Endothelial cell (in vitro differentiated cells): ENCODE results near the gene KCNG2. TPM values are rescaled to one million over a fixed set of nuclear protein-coding genes. Genes with fewer than 3 reads are reported as not detected.

Experiments
- DNase-seq: peaks from one replicate; pipeline ENCODE4 v3.0.0; 2021; ENCODE audit warnings: low spot score
- H3K27ac Mint-ChIP-seq: one replicate; pipeline ENCODE4 v1.8.0; 2021; ENCODE audit warnings: mixed read lengths, inconsistent platforms; ENCODE audit not compliant: unreplicated experiment
- H3K27me3 Mint-ChIP-seq: one replicate; pipeline ENCODE4 v1.8.0; 2021; ENCODE audit warnings: mild to moderate bottlenecking, moderate library complexity, mixed read lengths, inconsistent platforms; ENCODE audit not compliant: unreplicated experiment
- H3K36me3 Mint-ChIP-seq: one replicate; pipeline ENCODE4 v1.8.0; 2021; ENCODE audit warnings: mild to moderate bottlenecking, low read depth, mixed read lengths, inconsistent platforms; ENCODE audit not compliant: unreplicated experiment
- H3K4me1 Mint-ChIP-seq: one replicate; pipeline ENCODE4 v1.8.0; 2021; ENCODE audit warnings: mild to moderate bottlenecking, mixed read lengths, inconsistent platforms; ENCODE audit not compliant: unreplicated experiment
- H3K4me3 Mint-ChIP-seq: one replicate; pipeline ENCODE4 v1.8.0; 2021; ENCODE audit warnings: mild to moderate bottlenecking, mixed read lengths, inconsistent platforms; ENCODE audit not compliant: unreplicated experiment
- H3K9me3 Mint-ChIP-seq: one replicate; pipeline ENCODE4 v1.8.0; 2021; ENCODE audit warnings: mixed read lengths, inconsistent platforms; ENCODE audit not compliant: unreplicated experiment
- total RNA-seq: library from RNA; stranded (reverse); fragmentation: NEBNext Ultra II Directional; extraction: Animal tissue kit (Norgen Biotek cat#: 25700); gene quantifications from one replicate; pipeline ENCODE4 v1.2.1, GENCODE V29; 2021; ENCODE audit not compliant: unreplicated experiment
- TF ChIP-seq, protein P1 (sequence below): fragments of 200-600 bp; sonication (generic); IDR thresholded peaks from one replicate; pipeline ENCODE4 v1.5.0; 2021; ENCODE audit warnings: antibody characterized with exemption; ENCODE audit not compliant: unreplicated experiment

The KCNG2 gene
- total RNA-seq, 1 donor from 2014 or later: 0.56 TPM

DNA sequence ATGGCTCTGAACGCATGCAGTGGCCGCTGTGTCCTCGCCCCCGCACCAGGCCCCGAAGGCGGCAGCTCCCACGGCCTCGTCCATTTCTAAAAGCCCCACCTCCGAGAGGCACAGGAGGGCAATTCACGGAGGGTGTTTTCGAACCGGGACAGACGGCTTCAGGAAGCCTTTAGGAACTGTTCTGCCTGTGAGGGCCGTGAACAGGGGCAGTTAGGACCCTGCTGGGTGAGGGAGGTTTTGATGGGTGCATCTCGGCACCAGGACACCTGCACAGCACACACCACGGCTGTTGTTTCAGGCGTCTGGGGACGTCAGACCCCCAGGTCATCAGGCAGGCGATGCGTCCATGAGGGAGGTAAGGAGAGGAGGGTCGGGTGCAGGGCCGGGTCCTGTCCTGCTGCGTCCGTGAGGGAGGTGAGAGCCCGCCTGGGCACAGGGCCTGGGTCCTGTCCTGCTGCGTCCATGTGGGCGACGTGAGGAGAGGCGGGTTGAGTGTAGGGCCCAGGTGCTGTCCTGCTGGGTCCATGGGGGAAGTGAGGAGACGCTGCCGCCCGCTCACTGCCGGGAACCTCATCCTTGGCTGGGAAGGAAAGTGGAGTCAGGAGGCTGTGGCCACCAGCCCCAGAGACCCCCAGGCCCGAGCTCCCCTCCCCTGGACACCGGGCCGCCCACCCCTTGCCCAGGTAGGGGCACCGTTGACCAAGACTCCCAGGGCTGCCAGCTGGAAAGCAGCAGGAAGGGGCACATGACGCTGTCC, 25.5 kb upstream of the KCNG2 start:
- no peak for DNase-seq
- Mint-ChIP-seq H3K27ac (no peak overlapping the region), H3K4me3 (no peak overlapping the region), H3K4me1 (no peaks in the 10 kb centered on the region), H3K36me3 (no peaks in the 10 kb centered on the region), H3K27me3 (peaks cover 15% of the 10 kb centered on the region), H3K9me3 (no peaks in the 10 kb centered on the region)
- TF ChIP-seq, protein P1, sequence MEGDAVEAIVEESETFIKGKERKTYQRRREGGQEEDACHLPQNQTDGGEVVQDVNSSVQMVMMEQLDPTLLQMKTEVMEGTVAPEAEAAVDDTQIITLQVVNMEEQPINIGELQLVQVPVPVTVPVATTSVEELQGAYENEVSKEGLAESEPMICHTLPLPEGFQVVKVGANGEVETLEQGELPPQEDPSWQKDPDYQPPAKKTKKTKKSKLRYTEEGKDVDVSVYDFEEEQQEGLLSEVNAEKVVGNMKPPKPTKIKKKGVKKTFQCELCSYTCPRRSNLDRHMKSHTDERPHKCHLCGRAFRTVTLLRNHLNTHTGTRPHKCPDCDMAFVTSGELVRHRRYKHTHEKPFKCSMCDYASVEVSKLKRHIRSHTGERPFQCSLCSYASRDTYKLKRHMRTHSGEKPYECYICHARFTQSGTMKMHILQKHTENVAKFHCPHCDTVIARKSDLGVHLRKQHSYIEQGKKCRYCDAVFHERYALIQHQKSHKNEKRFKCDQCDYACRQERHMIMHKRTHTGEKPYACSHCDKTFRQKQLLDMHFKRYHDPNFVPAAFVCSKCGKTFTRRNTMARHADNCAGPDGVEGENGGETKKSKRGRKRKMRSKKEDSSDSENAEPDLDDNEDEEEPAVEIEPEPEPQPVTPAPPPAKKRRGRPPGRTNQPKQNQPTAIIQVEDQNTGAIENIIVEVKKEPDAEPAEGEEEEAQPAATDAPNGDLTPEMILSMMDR: no peak

DNA sequence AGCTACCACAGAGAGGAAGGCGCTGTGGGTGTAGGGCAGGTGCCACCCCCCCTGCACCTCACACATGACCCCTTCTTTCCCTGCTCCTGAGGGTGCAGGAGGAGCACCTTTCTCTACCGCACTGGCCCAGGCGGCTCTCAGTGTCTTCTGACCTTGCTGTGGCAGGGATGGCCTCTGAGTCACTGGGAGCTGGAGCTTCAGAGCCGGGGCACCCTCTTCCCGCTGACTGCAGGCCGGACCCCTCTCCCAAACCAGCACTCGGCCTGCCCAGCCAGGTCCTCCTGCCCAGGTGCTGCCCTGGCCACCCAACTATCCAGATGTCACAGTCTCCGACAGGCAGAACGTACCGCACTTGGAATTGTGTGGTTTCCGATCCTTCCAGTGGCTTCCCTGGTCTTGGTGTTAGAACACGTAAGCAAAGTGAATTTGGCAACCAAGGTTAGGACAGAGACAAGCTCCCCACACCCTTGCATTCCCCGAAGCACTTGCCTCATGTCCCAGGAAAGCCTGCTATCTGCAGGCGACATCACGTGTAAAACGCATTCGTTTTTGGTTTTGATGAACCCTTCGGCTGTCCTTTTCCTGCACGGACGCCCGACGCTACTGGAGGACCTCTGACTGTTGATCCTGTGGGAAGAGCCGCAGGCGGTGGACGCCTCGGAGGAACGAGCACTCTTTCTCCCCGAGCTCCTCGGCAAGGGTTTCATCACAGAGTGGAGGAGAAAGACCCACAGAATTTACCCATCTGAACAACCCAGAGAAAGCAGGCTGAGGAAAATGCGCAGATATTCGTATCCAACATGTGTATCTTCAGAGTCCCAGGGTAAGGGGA, 24.7 kb upstream of the KCNG2 start:
- Mint-ChIP-seq H3K27ac (no peak overlapping the region), H3K4me3 (no peak overlapping the region), H3K4me1 (no peaks in the 10 kb centered on the region), H3K9me3 (no peaks in the 10 kb centered on the region), H3K27me3 (peaks cover 15% of the 10 kb centered on the region), H3K36me3 (peaks cover 4% of the 10 kb centered on the region)
- TF ChIP-seq, protein P1: no peak
- DNase-seq: no peak

DNA sequence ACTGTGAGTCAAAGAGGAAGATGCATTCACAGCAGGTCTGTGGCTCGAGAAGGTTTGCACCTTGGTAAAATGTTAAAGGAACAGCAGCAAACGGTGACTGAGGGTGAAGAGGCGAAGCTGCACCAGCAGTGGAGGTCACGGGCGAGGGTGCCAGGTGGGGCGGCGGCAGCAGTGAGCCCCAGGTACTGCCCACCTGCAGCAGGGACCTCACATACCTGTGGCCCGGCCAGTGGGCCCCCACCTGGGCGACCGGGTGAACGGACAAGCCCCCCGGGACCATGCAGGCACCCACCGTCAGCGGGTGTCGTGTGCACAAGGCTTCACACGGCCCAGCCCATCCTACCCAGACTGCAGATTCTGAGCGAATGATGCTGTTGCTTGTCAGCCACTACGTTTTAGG, 23.6 kb upstream of the KCNG2 start:
- Mint-ChIP-seq H3K27ac (no peak overlapping the region), H3K36me3 (peaks cover 4% of the 10 kb centered on the region), H3K27me3 (peaks cover 15% of the 10 kb centered on the region), H3K9me3 (no peaks in the 10 kb centered on the region), H3K4me1 (no peaks in the 10 kb centered on the region), H3K4me3 (no peak overlapping the region)
- no peak for DNase-seq
- TF ChIP-seq, protein P1: no peak

DNA sequence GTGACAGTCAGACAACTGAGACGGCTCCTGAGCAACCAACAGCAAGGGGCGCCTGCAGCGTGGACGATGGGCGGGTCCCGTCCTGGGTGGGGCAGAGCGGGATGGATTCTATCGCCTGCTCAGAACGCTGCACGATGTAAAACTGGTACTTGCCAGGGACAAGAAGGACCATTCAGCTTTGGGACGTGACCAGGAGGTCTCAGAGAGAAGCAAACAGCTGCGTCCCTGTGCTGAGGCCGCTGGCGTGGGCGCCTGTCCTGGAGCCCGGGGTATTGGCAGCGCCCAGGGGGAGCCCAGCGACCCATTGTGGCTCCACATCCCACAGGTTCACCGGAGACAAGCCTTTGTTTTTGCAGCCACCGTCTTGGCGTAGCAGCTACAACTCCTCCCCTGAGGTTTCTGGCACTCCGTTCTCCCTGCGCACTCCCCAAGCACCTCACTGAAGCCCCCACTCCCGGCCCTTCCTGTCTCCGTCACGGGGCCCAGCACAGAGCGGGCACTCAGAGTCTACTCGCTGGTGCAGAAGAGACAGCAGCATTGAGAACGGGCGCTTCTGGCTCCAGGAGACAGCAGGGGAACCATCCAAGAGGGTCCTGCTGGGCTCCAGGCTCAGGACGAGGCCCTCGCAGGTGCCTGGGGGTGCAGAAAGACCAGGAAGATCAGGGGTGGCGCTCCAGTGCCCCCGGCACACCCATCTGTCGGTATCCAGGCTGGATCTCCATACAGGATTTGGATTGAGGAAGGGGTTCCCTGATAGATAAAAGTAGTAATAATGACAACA, 22.1 kb upstream of the KCNG2 start:
- DNase-seq: no peak
- Mint-ChIP-seq H3K36me3 (peaks cover 4% of the 10 kb centered on the region), H3K4me1 (no peaks in the 10 kb centered on the region), H3K9me3 (no peaks in the 10 kb centered on the region), H3K4me3 (no peak overlapping the region), H3K27me3 (peaks cover 15% of the 10 kb centered on the region), H3K27ac (no peak overlapping the region)
- TF ChIP-seq, protein P1: no peak
